HG03159 (cell line): ENCODE measurements around the gene SH2D3A.

Source experiments
- ATAC-seq: cut with Tn5 transposase; IDR thresholded peaks from one replicate; pipeline ENCODE4 v1.9.1; 2021; ENCODE audit warnings: mild to moderate bottlenecking, moderate library complexity; ENCODE audit not compliant: unreplicated experiment

SH2D3A gene

DNA sequence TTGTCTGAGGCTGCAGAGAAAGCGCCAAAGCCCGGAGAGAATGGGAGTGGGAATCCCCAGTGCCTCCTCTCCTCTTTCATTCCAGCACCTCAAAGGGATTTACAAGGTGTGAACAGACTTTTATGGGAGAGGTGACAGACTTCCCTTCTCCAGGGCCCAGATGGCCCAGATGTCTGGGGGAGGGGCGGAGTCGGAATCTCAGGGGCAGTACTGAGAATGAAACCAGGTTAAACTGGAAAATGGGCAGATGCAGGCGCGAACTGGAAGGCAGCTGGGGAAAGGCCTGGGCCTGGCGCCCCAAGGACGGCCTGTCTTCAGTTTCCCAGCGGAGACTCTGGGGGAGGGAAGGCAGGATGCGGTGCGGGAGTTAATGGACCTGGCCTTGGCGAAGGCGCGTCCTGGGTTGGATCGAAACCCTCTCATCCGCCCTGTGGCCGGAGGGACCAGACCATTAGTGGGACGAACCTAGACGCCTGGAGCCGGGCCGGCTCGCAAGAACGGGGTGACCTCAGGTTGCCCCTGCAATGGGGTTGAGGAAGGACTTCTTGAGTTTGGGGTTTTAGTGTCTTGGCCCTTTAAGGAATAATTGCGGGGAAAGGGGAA, 28.3 kb downstream of the SH2D3A start:
- ATAC-seq, result no peak

- no peak for ATAC-seq
These were observed 29.1 kb downstream of the SH2D3A start for GRCh38 chr19:6737873-6738786.

DNA sequence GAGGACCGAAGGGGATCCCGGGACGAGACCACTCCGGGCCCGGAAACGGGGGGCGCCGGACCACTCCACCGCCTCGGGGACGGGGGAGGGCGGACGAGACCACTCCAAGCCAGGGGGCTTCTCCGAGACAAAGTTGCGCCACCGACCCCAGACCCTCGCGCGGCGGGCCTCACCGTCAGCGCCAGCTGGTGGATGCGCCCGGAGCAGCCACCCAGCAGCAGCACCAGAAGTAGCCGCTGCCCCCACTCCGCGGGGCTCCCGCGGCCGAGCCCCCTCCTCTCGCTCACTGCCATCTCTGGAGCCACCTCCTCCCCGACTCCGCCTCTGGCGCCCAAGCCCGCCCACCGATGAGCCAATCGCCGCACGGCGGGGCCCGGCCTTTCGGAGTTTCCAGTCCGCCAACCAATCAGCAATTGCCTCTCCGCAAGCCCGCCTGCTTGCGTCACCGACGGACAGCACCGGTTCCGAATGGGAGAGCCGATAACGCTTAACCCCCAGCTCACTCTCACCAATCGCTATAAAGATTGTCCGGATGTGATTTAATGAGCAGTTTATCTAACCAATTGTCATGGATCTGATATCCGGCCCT, 29.9 kb downstream of the SH2D3A start, which contains the start of gene GPR108:
TSS of gene GPR108 (minus strand) at position 297 of the 589 bp plus-strand sequence. CDS start at position 293, 4 bp downstream.
- peak; percentile 54 for ATAC-seq

GRCh38 chr19:6736917-6737283, 30.3 kb downstream of the SH2D3A start:
- ATAC-seq, result no peak

DNA sequence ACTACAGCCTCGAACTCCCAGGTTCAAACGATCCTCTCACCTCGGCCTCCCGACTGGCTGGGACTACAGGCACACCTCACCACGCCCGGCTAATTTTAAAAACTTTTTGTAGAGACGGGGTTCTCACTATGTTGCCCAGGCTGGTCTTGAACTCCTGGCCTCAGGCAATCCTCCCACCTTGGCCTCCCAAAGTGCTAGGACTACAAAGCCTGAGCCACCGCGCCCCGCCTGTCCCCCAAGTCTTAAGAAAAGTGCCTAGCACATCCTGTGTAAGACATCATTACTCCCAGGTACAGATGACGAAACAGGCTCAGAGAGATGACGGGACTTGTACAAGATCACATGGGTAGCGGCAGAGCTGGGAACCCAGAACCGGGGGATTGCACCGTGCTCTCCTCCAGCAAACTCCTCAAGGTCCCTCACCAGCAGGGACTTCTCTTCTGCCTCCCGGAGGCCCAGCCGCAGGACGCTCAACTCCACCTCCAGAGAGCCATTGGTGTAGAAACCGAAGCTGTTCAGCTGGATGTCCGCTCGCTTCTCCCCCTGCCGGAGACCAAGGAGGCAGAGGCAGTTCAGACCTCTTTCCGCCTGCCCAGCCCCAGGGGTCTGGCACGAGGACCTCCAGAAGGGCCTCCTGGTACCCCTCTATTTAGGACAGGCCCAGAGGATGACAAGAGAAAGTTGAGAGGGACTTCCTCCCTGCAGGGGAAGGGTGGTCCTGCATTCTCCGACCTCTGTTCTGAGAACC, 30.9 kb downstream of the SH2D3A start:
- ATAC-seq, result no peak

DNA sequence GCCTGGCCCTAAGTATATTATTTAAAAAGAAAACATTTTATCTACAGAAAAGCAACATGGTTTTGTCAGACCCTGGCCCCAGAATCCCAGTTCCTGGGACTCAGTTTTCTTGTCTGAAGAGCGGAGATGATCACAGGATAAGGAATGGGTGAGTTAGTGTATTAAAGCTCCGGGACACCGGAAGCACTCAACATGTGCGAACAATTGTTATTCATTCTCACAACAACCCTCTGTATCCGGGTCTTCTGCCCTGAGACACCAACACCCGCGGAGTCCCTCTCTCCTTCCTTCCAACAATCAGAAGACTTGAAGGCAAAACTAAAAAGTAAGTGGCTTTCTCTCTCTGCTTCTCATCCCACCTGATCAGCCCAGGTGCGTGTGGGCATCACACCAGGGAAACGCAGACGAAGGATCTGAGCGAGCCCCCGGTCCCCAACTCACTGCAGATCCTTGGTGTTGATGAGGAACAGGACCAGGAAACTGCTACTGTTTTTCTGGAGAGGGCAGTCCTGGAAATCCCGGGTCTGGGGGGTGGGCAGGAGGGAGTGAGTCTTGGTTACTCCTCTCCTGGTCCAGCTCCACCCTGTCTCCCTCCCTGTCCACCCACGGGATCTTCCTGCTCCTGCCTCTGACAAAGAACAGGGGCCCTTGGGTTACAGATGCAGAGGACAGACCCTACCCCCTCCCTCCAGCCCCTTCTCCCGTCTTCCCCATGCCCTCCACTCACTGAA, 31.9 kb downstream of the SH2D3A start:
- ATAC-seq, result no peak

DNA sequence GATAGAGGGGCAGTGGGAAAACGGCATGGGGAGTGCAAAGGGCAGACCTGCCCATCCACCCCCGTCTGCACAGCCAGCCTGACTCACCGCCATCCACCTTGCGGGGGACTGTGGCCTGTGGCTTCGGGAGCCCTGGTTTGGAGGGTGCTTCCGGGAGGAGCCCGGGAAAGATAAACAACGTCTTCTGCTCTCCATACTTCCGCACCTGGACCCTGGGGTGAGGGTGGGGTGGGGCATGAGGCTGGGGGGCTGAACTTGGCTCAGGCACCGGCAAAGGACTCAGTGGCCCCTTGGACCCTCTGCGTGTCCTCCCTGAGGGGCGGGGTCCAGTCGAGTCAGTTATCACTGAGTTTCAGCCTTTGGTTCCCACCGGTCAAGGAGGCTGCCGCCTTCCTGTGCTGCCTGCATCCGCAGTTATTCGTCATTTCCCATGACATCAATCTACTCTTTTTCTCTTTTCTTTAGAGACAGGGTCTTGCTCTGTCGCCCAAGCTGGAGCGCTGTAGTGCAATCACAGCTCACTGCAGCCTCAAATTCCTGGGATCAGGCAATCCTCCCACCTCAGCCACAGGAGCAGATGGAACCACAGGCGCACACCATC, 33.0 kb downstream of the SH2D3A start:
- no peak for ATAC-seq

DNA sequence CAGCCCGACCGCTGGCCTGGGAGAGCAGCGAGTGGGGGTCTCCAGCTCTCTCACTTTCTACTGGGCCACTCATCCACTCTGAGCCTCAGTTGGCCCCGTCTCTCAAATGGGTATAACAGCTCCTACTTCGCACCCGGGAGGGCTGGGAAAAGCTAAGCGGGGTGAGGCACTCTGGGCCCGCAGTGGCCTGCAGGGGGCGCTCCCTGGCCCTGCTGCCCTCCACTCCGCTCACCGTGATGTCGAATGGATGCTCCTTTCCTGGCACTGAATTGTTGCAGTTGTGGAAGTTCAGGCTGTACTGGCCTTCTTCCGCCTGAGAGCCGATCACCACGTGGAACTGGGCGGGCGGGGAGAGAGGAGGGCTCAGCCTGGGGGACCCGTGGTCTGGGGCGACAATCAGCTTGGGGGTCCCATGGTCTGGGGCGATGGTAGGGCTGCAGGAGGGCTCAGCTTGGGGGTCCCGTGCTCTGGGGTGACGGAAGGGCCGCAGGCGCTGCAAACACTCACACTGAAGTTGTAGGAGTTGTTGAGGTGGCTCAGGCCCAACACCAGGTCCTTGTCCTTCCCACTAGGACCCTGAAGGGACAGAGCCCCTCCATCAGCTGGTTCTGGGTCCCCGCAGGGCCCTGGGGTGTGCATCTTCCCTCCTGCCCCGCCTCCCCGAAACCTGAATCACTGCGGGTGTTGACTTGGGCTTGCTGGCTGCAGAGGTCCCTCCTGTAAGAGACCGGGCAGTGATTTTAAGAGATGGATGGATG, 33.7 kb downstream of the SH2D3A start:
- ATAC-seq, result no peak

DNA sequence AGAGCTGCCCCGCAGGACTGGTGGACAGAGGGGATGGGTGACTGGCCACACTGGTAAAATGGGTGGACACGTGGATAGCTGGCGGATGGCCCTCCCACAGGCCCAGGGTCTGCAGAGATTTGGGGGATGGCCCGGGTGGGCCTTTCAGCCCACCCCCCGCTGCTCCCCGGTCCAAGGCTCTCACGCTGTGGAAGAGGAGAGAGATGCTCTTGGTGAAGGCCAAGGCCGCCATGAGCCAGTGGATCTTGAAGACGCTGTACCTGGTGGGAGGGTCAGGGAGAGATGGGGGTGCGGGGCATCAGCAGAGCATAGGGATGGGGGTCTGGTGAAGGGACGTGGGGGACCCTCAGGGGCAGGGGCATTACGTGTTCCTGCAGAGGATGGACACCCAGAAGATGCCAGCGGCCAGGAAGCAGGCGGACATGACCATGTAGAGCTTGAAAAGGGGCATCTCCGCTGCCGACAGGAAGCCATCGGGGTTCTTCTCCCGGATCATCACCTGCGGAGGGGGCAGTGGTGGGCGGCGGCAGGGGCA, 34.4 kb downstream of the SH2D3A start:
- ATAC-seq, result no peak

- ATAC-seq, result no peak
These were observed 35.4 kb downstream of the SH2D3A start for GRCh38 chr19:6731822-6732221.

DNA sequence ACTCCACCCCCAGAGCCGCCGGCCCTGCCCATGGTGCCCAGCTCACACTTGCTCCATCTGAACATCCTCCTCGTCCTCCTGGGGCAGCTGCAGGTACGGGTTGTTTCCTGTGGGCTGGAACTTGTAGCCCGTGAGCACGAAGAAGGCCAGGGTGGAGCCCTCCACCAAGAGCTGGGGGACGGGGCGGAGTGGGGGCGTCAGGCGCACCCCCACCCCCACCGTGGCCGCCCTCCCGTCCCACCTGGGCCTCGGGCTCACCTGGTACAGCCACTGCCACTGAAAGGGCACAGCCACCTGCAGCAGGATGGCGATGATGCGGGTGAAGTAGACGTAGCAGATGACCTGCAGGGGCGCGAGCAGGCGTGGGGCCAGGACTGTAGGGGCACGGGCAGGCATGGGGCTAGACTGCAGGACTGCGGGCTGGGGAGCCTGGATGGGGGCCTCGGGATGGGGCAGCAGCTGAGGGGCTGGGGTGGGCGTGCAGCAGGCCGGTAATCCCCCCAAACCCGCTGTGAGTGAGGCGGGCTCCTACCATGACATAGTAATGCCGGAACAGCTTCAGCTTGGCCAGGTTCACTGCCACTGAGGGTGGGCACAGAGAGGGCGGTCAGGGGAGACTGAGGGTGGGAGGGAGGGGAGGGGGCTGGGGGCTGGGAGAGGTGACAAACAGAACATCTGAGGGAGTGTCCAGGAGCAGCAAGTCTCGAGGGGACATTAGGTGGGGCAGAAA, 36.1 kb downstream of the SH2D3A start:
- no peak for ATAC-seq

GRCh38 chr19:6730153-6730804, 37.0 kb downstream of the SH2D3A start:
- no peak for ATAC-seq

GRCh38 chr19:6729573-6730152, 37.6 kb downstream of the SH2D3A start:
- ATAC-seq, result no peak

DNA sequence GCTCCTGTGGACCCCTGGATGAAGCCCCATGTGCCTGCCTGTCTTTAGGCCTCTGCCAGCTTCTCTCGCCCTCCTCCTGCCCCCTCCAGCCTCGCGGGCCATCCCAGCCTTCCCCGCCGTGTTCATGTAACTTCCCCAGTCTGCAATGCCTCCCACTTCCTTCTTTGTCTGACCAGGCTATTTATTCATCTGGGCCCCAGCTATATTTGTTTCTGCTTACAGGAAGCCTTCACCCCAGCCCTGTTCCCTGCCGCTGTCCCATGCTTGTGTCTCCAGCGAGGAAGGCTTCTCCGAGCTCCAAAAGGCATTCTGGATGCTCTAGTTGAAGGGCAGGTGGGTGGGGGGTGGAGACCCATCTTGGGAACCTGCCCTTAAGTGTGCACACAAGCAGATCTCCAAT, 38.9 kb downstream of the SH2D3A start:
- ATAC-seq, result no peak

DNA sequence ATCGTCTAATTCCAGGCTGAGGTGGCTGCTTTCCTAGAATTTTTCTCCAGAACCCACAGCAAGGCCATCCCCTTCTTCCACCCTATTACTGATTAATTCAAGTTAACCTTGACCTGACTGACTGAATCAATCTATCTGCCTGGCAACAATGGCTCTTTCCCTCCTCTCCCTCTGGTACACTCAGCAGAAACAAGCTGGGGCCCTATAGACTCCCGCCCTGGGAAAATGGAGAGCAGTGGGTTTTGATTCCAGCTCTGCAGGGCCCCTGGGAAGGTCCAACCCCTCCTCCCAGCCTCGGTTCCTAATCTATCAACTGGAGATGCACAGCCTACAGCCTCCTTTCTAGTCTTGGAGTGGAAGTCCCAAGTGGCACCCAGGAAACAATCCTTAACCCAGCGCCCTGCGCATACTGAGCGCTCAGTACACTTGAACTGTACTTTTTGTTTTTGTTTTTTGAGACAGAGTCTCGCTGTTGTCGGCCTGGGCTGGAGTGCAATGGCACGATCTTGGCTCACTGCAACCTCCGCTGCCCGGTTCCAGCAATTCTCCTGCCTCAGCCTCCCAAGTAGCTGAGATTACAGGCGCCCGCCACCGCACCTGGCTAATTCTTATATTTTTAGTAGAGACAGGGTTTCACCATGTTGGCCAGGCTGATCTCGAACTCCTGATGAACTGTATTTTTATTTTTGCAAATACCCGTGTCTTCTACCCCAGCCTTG, 41.6 kb downstream of the SH2D3A start:
- ATAC-seq, result no peak

DNA sequence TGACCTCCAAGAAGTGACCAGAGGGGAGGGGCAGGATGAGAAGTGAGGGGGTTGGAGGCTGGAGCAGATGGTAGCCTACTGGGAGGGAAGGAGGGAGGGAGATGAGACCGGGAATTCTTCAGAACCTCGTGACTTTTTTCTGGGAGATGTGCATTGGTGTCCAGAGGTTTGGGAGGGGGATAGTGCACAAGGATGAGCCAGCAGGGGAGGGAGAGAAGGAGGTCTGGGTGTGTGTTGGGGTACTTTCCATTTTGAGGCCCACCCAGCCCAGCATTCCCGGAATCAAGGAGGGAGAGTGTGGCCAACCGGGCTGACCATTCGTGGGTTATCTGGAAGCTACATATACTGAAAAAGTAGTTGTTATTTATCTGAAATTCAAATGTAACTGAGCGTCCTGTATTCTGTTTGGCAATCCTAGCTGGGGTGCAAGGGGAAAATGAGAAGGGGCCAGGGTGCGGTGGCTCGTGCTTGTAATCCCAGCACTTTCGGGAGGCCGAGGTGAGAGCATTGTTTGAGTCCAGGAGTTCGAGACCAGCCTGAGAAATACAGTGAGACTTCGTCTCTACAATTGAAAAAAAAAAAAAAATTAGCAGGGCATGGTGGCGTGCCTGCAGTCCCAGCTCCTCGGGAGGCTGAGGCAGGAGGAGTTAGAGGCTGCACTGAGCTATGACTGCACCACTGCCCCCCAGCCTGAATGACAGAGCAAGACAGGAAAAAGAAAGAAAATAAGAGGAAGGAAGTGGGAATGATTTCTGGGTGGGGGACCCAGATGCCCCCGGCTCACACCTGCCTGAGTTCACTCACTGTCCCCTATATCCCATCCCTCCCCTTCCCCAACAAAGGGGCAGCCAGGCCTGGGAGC, 42.4 kb downstream of the SH2D3A start:
- no peak for ATAC-seq
